Fibroblast of villous mesenchyme (primary cell): ENCODE results near the gene TM9SF4. TPM values are rescaled to one million over a fixed set of nuclear protein-coding genes. Genes with fewer than 3 reads are reported as not detected.

ENCODE experiments used
- DNase-seq: peaks from one replicate; pipeline ENCODE4 v3.0.0-alpha.2; 2010; ENCODE audit warnings: low read depth
- H3K4me3 ChIP-seq: 2 replicates; pipeline ENCODE4 v1.5.1; 2011; ENCODE audit warnings: low read depth, mild to moderate bottlenecking, low read length
- CTCF ChIP-seq: IDR thresholded peaks from 2 replicates; pipeline ENCODE4 v1.5.1; 2012; ENCODE audit warnings: low read depth, mild to moderate bottlenecking, low read length; ENCODE audit not compliant: insufficient read depth
- total RNA-seq: library from RNA; depleted of rRNA; stranded (reverse); fragments of >200 nt; gene quantifications from 2 replicates; pipeline ENCODE4 v1.2.3, GENCODE V29; 2012

Gene TM9SF4
- total RNA-seq, 1 donor, result 58.7 TPM

DNA sequence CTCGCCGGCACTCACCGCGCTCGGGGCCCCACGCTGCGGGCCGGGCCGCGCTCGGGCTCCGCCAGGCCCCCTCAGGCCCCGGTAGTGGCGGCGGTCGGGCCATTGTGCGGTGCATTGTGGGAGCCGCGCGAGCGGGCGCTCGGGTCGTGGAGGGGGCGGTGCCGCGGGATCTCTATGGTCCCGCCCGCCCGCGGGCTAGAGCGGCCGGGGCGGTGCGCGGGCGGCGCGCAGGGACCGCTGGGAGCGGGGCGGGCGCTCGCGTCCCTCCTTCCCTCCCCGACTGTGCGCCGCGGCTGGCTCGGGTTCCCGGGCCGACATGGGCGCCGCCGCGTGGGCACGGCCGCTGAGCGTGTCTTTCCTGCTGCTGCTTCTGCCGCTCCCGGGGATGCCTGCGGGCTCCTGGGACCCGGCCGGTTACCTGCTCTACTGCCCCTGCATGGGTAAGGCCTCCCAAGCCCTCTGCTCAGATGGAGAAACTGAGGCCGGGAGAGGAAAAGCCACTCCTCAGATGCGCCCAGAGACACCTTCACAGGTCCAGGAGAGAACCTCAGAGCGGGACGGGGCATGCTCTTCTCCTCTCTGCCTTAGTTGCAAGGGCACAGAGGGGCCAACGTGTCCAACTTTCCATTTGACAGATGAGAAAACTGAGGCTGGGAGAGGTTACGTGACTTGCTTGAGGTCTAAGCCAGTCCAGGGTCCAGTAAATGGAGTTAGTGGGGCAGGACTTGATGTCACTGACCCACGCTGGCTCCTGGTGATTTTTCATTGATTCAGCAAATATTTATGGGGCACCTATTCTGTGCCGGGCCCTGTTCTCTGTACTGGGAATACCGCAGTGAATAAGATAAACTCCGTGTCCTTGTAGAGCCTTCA is 98.3 kb downstream of the TM9SF4 start, which contains the start of the genes PLAGL2 and POFUT1:
Gene PLAGL2, minus strand, starts transcription at position 118 of the 873 bp plus-strand sequence. CDS start 5,565 bp downstream, outside the sequence.
Gene POFUT1, plus strand, starts transcription at position 255 of the 873 bp plus-strand sequence. Its CDS starts 62 bp downstream, at position 317.
- peak; percentile 84 for DNase-seq
- H3K4me3 ChIP-seq, result peak within 1 kb of the TSS; percentile 94
- no peak for TF ChIP-seq CTCF

GRCh38 chr20:32208499-32209154 is 99.1 kb downstream of the TM9SF4 start:
- TF ChIP-seq CTCF, result no peak
- H3K4me3 ChIP-seq, result peak overlapping the region; percentile 94
- no peak for DNase-seq

- no peak overlapping the region for H3K4me3 ChIP-seq
- no peak for DNase-seq
- TF ChIP-seq CTCF, result no peak
Measured at GRCh38 chr20:32209850-32210605, 100.5 kb downstream of the TM9SF4 start.

DNA sequence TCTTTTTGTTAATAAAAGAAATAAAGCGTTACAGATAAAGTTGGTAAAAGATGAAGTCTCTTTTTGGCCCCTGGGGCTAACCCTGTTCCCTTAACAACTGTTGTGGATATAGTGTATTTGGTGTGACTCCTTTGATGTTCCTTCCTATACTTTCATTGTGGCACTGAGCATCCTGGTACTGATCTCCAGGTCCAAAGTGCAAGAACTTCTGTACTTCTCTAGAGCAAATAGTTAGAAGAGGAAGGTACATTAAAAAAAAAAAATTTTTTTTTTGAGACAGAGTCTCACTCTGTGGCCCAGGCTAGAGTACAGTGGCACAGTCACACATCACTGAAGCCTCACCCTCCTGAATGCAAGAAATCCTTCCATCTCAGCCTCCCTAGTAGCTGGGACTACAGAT is 104.4 kb downstream of the TM9SF4 start:
- TF ChIP-seq CTCF, result no peak
- H3K4me3 ChIP-seq, result no peak overlapping the region
- no peak for DNase-seq

DNA sequence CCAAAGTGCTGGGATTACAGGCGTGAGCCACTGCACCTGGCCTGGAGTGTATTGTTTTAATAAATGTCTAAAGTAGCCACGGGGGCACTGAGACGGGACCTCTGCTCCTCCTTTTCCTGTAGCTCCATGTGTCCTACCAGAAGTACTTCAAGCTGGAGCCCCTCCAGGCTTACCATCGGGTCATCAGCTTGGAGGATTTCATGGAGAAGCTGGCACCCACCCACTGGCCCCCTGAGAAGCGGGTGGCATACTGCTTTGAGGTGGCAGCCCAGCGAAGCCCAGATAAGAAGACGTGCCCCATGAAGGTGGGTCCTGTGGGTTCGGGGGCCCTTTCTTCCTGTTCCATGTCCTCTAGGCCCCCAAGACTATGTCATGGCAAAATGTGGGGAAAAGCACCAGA is 105.6 kb downstream of the TM9SF4 start:
- no peak for TF ChIP-seq CTCF
- H3K4me3 ChIP-seq, result no peak overlapping the region
- DNase-seq, result no peak

DNA sequence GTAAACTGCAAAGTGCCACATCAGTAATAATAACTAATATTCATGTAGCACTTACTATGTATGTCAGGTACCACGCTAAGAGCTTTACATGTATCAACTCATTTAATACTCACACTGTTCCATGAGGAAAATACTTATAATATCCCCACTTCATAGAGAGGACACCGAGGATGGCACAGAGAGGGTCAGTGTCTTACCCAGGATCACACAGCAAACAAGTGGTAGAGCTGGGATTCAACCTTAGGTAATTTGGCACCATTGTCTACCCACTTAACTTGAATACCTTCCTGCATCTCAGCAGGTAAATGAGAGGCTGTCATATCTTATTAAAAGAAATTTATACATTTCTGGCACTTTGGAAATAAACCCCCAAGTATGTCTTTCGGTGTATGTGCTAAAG is 106.2 kb downstream of the TM9SF4 start:
- no peak overlapping the region for H3K4me3 ChIP-seq
- DNase-seq, result no peak
- TF ChIP-seq CTCF, result no peak
